Amniotic epithelial cell (primary cell): ENCODE results near the gene POM121L2.
A peak's percentile ranks its signal among the peaks of the same experiment; 100 is the strongest.

Experiments used
- DNase-seq: peaks from one replicate; pipeline ENCODE4 v3.0.0-alpha.2; 2010; ENCODE audit warnings: low read depth

POM121L2 gene

DNA sequence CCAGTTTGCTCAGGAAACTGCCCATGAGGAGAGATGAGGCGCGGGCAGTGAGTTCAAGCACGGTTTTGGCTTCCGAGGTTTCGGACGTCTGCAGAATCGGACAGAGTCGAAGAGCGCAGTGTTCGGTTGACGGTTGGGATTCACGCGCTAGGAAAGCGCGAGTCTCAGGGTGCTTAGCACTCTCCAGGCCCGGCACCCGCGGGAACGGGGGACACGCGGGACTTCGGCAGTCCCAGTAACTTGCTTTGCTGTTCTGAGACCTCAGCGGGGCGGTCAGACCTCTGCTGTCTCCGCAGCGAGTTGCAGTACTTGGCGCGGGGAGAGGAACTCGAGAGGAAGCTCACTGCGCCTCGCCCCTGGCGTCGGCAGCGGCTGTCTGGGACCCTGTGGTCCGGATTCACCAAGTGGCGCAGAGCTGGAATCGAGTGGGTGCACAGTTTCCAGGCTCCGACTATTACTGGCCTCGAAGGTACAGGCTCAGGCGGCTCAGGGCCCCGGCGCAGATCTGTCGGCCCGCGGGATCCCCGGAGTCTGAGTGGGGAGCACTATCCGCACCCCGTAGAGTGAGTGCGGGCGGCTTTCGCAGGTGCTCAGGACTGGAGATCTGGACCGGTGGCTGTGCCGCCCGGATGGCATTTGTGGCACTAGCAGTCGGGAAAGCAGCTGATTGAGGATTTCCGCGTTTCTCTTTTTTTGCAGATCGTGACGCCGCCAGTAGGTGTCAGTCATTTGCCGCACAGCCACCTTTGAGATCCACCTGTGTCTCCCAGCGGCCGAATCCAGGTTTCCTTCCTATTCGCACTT is at the start of gene POM121L2:
POM121L2 (minus strand) TSS at position 128 of the 804 bp plus-strand sequence; CDS start at position 25, 103 bp downstream.
- DNase-seq: peak; percentile 41

DNA sequence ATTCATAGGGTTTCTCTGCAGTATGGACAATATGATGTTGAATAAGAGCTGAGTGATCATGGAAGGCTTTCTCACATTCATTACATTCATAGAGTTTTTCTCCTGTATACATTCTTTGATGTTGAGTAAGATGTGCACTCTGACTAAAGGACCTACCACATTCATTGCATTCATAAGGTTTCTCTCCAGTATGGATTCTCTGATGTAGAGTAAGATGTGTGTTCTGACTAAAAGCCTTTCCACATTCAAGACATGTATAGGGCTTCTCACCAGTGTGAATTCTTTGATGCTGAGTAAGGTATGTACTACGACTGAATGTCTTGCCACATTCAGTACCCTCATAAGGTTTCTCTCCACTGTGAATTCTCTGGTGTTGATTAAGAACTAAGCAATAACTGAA is 47.2 kb upstream of the POM121L2 start:
- DNase-seq: no peak

DNA sequence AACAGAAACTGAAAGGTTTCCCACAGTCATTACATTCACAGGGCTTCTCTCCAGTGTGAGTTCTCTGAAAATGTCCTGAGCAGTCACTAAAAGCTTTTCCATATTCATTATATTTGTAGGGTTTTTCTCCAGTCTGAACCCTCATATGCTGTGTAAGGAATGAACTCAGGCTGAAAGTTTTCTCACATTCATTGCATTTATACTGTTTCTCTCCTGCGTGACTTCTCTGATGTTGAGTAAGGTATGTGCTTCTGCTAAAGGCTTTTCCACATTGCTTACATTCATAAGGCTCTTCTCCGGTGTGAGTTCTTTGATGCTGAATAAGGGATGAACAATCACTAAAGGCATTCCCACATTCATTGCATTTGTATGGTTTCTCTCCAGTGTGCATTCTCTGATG is 46.7 kb upstream of the POM121L2 start:
- DNase-seq: no peak

DNA sequence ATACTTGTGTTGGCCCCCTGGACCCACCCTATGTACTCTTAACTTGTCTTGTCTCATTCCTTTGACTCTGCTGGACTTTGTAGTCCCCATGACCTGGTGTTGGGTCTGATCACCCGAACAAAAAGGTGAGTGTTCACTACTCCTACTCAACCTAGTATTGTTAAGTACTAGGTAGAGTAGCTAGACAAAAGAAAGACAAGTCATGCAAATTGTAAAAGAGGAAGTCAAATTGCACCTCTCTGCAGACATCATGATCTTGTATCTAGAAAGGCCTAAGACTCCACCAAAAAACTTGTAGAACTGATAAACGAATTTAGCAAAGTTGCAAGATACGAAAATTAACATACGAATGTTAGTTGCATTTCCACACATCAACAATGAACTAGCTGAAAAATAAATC is 40.8 kb upstream of the POM121L2 start:
- DNase-seq: no peak

DNA sequence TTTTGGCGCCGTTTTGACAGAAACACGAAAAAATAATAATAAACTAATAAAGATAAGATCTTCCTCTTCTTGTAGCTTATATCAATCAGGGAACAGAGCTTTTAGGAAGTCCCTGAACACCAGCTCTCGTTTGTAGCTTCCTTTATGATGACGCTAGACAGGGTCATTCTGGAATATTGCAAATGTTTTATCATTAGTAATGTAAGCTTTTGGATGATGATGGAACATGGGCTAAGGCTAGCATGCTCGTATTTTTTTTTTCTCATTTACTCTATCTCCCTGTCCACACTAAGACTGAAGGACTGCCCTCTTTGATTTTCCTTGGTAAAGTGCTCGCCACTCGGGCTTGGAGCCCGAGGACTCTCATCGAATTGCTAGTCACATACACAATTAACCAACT is 22.1 kb upstream of the POM121L2 start:
- DNase-seq: no peak

DNA sequence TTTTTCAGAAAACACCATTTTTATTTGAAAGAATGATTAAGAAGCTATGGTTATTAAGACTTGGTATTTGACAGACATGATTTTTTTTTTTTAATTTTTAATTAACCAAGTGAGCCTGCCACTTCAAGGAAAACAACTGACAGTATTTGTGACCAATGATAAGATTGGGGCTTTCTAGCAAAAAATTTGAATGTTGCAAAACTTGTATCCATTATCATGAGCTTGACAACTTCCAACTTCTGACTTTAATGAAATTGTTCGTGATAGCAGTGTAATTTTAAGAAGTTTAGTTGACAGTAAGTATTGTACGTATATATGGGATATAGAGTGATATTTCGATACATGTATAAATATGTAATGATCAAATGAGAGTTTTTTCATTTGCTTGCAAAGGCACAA is 21.6 kb upstream of the POM121L2 start:
- DNase-seq: no peak

DNA sequence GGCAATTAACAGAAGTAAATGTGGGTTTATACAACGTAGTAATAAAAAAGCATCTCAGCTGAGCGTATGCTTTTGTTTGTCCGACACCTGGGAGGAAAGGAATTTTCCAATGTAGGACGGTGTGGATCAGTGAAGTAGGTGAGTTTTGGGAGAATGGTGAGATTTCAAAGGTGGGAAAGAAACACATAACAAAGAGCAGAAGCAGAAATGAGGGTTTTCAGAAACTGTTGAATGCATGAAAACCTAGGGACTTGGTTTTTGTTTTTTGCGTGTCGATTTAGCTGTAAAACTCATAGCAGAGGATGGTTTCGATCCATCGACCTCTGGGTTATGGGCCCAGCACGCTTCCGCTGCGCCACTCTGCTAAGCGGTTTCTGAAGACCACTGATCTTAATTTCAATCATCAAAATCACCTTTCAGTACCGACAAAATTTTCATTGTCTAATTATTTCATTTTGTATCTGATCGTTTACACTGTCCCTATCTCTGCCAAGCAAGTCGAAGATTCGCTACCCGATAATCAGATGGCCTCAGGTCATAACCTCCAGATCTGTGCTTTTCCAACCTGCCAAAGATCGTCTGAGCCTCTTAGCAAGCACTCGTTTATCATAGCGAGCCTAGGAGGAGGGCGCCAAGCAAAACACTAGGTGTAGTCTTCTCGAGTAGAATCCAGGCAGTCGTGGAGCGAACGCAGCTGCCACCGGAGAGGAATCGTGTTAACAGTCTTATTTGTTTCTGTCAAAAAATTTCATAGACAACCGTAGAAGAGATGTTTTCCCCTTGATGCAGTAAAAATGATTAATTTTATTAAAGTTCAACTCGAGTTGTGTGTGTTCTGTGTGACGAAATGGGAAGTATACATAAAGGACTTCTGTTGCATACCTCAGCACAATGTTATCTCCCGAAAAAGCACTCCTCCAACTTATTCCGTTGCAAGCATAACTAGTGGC is 20.9 kb upstream of the POM121L2 start:
- peak; percentile 55 for DNase-seq

DNA sequence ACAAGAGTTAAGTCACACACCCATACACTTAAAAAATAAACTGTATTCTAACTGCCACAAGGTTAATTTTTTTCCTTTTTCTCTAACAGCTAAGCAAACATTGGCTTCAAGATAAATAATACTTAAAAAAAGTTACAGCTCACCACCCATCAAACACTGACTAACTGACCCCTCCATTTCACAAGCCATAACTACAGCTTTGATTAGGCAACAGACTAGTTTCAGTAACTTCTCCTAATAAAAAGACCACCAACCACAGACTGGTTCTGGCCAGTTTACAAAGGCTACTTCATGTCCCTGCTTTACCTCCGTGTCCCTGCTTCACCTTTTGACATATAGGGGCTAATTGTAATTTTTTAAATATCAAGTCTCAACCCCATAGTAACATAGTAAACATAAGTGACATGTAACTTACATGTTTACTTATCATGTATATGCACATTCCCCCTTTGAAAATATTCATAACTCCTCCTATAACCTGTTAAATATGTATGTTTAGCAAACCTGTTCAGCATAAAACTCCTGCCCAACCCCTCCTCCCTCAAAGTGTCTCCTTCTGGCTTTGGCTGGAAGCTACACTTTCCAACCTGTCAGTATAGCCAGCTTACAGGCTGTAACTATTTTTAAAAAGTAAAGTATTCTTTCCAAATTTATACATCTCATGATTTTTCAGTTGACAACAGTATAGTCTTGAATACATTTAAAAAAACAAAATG is 15.1 kb upstream of the POM121L2 start:
- no peak for DNase-seq

DNA sequence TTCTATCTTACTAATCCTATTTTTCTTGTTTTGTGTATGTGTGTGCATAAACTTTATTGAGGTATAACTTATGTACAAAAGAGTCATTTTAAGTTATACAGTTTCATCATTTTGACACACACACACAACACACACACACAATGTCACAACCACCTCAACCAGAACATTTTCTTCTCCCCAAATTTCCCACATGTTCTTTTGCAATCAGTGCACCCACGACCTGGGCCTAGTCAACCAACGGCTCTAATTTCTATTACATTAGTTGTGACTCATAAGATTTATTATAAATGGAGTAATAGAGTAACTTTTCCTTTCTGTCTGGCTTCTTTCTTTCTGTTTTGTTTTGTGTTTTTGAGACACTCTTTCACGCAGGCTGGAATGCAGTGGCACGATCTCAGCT is 9.8 kb upstream of the POM121L2 start:
- peak; percentile 62 for DNase-seq

DNA sequence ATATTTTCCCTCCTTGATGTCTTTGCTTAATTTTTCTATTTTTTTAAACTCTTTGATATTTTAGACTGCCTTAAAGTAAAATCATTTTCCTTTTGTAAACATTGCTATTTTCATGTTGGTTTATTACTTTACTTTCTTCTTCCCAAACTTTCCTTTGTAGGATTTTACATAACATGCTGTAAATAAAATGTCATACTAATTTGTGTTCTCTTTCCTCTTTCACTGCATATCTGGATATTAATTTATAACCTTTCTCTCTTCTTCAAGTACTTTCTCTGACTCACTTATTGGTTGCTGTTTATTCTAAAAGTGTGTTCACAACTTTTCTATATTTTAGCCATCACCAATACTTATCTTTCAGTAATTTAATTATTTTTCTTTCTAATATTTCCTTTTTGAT is 9.3 kb upstream of the POM121L2 start:
- DNase-seq: no peak

DNA sequence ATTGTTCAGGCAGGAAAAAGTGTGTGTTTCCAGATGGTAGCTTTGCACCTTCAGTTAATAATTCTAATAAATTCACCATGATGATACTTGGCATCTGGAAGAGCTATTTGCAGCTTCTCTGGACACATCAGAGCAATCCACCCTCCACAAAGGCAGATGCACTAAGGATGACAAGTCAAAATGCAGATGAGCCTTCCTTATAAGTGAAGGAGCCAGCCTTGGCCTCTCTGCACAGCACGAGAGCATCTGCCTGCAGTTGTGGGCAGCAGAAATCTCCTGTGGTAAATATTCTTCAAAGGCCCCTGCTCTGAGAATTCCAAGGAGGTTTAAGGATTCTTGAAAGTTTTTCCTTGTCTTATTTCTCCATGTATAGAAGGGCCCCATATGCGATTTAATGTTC is 6.9 kb upstream of the POM121L2 start:
- DNase-seq: no peak

DNA sequence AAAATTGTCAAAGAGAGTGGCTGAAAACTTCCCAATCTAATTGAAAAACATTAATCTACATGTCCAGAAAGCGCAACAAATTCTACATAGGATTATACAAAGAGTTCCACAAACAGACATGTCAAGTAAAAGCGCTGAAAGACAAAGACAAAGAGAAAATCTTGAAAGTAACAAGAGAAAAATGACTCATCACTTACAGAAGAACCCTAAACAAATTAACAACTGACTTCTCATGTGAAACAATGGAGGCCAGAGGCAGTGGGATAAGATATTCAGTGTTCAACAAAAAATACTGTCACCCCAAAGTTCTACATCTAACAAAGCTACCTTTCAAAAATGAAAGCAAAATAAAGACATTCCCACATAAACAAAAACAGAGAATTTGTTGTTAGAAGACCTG is 2.0 kb upstream of the POM121L2 start:
- DNase-seq: no peak

DNA sequence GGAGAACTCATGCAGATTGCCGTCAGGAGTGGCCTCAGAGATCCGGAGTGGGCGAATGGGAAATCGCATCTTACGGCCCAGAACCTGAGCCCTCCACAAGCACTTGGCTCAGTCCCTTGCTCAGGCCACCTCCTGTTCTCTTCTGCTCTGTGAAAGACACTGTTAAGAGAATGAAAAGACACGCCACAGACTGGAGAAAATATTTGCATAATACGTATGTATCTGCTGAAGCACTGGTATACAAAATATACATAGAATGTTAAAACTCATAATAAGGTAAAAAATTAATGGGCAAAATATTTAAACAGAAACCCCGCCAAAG is 838 bp upstream of the POM121L2 start:
- DNase-seq: no peak

DNA sequence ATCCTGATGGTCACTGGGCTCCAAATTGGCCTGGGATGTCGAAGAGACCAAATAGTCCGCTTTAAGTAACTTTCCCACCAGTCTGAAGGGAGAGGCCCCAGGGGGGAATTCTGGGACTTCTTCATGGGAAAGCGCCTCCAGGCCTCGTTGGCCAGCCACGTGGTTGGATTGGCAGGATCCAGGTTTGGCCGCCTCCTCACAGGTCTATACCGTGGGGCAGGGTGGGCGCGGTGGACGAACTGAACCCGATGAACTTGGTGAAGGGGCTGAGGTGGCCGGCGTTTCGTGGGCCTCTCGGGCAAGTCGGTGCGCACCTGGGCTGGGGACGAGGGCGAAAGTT is 297 bp downstream of the POM121L2 start:
- no peak for DNase-seq

DNA sequence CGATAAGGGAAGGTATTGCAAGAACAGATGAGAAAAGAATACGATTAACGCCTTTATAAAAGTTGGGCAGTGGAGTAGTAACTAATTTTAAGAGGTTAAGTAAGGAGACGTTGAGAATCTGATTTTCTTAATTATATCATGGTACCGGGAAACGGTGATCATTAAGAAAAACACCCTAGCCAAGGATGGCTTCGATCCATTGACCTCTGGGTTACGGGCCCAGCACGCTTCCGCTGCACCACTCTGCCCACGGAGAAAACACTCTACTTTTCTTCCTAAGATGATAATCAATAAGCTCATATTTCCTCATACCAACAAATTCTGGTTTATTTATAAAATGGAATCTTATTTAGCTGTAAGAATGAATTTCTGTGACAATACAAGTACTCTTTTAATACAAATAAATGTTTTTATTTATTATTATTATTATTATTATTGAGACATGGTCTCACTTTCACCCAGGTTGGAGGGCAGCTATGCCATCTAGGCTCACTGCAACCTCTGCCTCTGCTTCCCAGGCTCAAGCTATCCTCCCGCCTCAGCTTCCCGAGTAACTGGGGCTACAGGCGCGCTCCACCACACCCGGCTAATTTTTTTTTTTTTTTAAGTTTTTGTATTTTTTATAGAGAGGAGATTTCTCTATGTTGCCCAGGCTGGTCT is 8.3 kb downstream of the POM121L2 start:
- DNase-seq: no peak

DNA sequence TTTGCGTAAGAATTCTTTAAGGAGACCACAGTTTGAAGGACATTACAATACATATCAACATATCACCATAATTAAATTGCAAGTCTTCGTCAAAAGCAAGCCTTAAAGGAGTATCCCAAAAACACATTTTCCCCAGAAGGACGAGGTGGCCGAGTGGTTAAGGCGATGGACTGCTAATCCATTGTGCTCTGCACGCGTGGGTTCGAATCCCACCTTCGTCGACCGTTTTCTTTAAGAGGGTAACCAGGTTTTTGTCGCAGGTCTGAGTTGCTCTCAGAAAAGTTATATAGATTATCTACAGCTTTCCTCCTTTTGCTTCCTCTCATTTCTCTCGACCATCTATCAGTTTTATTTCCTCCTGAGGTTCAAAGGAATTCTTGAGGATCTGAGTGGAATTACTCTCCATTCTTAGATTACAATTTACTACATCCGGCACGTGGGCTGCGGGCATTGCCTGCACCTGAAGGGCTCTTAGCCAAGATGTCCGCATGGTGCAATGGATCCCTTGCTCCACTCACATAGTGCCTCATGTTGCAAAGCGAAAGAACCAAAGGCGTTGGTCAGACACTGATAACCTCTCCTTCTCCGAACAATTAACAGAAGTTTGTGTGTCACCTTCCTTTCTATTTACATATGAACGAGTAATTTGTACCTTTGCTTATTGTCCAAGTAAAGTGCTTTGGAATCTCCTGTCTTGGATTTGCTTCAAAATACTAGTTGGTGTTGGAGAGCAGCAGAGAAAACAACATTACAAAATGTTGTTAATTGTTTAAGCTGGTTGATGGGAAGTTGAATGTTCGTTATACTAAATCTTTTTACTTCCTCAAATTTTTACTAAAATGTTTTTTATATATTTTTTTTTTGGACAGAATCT is 14.0 kb downstream of the POM121L2 start:
- peak; percentile 22 for DNase-seq

DNA sequence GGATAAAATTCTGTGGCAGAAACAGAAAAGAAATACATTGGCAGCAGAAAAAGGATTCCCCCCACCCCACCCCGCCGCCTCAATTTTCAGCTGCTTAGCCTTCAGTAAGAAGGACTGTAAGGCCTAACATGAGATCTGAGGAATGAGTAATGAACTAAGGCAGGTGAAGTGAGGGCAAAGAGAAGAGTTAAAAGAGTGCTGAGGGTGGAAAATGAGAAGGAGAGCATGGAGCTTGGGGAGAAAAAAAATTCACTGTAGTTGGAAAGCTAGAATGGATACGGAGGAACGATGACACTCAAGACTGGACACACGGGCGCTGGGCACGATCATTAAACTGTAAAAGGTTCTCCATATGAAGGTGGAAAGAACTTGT is 14.6 kb downstream of the POM121L2 start:
- no peak for DNase-seq

DNA sequence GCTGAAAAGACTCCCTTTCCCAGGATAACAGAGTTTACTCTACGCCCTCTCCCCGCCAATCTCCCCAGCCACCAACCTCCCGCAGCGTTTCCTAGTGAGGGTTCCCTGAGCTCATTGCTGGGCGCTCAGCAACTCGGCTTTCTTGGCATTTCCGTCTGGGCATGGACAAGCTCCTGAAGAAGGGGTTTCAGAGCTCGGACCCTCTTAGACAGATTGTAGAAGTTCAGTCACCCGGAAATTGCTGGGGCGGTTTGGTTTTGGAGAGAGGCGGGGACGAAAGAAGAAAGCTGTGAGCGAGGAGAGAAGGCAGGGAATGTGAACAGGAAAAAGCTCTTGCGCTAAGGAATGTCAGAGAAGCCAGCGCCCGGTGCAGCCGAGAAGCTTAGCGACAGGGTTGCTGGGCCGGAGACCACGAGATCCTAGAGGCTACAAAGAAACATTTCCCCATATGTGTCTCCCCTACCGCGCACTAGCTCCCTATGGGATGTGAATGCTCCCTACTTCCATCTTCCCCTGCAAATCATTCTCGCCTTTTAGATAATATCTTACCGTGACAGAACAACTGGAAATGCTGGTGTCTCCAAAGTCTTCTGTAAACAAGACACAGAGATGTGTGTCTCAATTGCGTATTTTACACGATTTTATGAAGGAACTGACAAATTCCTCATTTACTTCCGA is 15.8 kb downstream of the POM121L2 start:
- DNase-seq: peak; percentile 20

DNA sequence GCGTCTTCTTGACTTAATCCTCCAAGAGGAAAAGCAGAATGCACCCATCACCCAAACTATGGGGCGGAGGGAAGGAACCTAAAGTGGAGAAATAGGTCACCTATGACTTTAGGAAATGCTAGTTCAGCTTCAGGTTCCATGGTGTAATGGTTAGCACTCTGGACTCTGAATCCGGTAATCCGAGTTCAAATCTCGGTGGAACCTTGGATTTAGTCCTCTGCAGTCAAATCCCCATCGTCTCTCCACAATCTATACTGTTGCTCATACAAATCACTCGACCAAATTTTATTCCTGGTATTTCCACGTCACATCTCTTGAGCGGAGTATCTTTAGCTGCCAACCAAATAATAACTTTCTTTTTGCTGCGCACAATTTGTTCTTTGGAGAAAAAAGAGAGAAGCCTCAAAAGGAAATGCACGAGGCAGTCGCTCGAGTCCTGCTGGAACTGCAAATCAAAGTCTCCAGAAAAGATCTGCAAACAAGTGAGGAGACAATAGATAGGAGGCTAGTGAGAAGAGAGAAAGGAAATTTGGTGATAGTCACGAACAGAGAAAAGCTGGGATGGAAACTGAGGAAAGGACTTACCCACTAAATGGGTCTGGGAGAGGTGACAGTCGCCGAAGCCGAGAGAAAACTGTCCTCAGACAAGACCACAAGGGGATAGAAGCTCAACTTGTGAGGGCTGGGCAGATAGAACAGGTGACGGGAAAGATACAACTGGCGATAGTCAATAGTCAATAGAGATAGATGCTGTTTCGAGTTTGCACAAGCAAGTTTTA is 16.6 kb downstream of the POM121L2 start:
- peak; percentile 61 for DNase-seq

DNA sequence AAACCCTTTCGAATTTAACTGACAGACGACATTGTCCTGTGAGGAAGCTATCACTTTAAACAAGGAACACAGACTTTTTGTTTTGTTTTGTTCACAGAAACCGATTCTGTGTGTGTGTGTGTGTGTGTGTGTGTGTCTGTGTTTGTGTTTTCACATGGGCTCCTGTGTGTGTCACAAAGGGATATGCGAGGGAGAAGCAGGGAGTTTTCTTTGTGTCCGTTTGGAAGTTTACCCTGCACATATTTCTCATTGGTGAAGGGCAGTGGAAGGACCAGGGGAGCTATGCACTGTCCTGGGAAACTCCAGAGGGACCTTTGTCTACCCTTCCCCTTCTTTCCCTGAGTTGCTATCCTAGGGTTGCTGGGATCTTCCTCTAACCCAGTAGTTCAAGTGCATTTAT is 17.7 kb downstream of the POM121L2 start:
- DNase-seq: no peak
